Measurements from ENCODE around the gene PRRC2B.
"Not testable (repeated sequence)": the region's sequence is repeated elsewhere in the genome, so short reads cannot be mapped to it uniquely, and the experiment has no call there.

The PRRC2B gene

GRCh38 chr9:131367450-131367849, 26.4 kb upstream of the PRRC2B start:
- 0 out of 2 replicates have a peak, but pooled peaks cover 2% of the 10 kb centered on the region for H3F3A ChIP-seq (ENCODE audit: insufficient read depth, low read length)
- no peaks in the 10 kb centered on the region for H4K20me1 ChIP-seq (ENCODE audit: insufficient read depth, low read length)
- H3K4me1 ChIP-seq (ENCODE audit: low read length) = no peaks in the 10 kb centered on the region
- H3K4me2 ChIP-seq (ENCODE audit: low read depth, low read length) = no peak overlapping the region
- H3K9me3 ChIP-seq (replicated peaks; ENCODE audit: insufficient read depth, low read length) = no peaks in the 10 kb centered on the region
- no peaks in the 10 kb centered on the region for H3K27me3 ChIP-seq (replicated peaks; ENCODE audit: insufficient read depth, low read length)
- no peak overlapping the region for H3K4me3 ChIP-seq (ENCODE audit: low read length)
- no peak overlapping the region for H3K27ac ChIP-seq (ENCODE audit: low read length)
- H2AFZ ChIP-seq (ENCODE audit: low read length) = no peak overlapping the region
- no peaks in the 10 kb centered on the region for H3K36me3 ChIP-seq (replicated peaks; ENCODE audit: insufficient read depth, low read length)
- H3K9ac ChIP-seq (ENCODE audit: low read length) = no peak overlapping the region
- H3K9me2 ChIP-seq (replicated peaks; ENCODE audit: insufficient read depth, low read length) = no peaks in the 10 kb centered on the region
- TF ChIP-seq EZH2 (optimal IDR thresholded peaks at IDR 0.05; ENCODE audit: low read depth, low read length) = no peak
- TF ChIP-seq CTCF (IDR thresholded peaks at IDR 0.05; ENCODE audit: low read length) = no peak
- no peak for TF ChIP-seq EZH2phosphoT487 (IDR thresholded peaks at IDR 0.05; ENCODE audit: low read length)
- DNase-seq = no peak
- no peaks in the 10 kb centered on the region for H3K79me2 ChIP-seq (ENCODE audit: low read length)

- H3K36me3 ChIP-seq (replicated peaks; ENCODE audit: insufficient read depth, low read length) = no peaks in the 10 kb centered on the region
- no peak overlapping the region for H3K27ac ChIP-seq (ENCODE audit: low read length)
- H3K4me1 ChIP-seq (ENCODE audit: low read length) = no peaks in the 10 kb centered on the region
- H3K27me3 ChIP-seq (replicated peaks; ENCODE audit: insufficient read depth, low read length) = no peaks in the 10 kb centered on the region
- H3K79me2 ChIP-seq (ENCODE audit: low read length) = no peaks in the 10 kb centered on the region
- peaks cover 11% of the 10 kb centered on the region; the same call in 1 of the 2 replicates for H3F3A ChIP-seq (ENCODE audit: insufficient read depth, low read length)
- no peak overlapping the region for H3K9ac ChIP-seq (ENCODE audit: low read length)
- H3K9me2 ChIP-seq (replicated peaks; ENCODE audit: insufficient read depth, low read length) = no peaks in the 10 kb centered on the region
- TF ChIP-seq EZH2phosphoT487 (IDR thresholded peaks at IDR 0.05; ENCODE audit: low read length) (no peak), EZH2 (optimal IDR thresholded peaks at IDR 0.05; ENCODE audit: low read depth, low read length) (no peak), CTCF (IDR thresholded peaks at IDR 0.05; ENCODE audit: low read length) (no peak)
- H3K4me2 ChIP-seq (ENCODE audit: low read depth, low read length) = no peak overlapping the region
- H2AFZ ChIP-seq (ENCODE audit: low read length) = no peak overlapping the region
- no peaks in the 10 kb centered on the region for H4K20me1 ChIP-seq (ENCODE audit: insufficient read depth, low read length)
- DNase-seq = no peak
- no peak overlapping the region for H3K4me3 ChIP-seq (ENCODE audit: low read length)
- no peaks in the 10 kb centered on the region for H3K9me3 ChIP-seq (replicated peaks; ENCODE audit: insufficient read depth, low read length)
Measured at GRCh38 chr9:131370638-131371037, 23.2 kb upstream of the PRRC2B start.

GRCh38 chr9:131372599-131372973, 21.3 kb upstream of the PRRC2B start:
- DNase-seq; H4K20me1 ChIP-seq (ENCODE audit: insufficient read depth, low read length); H3K4me1 ChIP-seq (ENCODE audit: low read length); H3K27me3 ChIP-seq (replicated peaks; ENCODE audit: insufficient read depth, low read length); H3K79me2 ChIP-seq (ENCODE audit: low read length); H3K36me3 ChIP-seq (replicated peaks; ENCODE audit: insufficient read depth, low read length); H3K9me2 ChIP-seq (replicated peaks; ENCODE audit: insufficient read depth, low read length); H3K9me3 ChIP-seq (replicated peaks; ENCODE audit: insufficient read depth, low read length): not testable (repeated sequence)
- Histone ChIP-seq H2AFZ (ENCODE audit: low read length) (peak overlapping the region; percentile 75), H3K27ac (ENCODE audit: low read length) (peak overlapping the region; percentile 70; the same call in 1 of the 2 replicates), H3F3A (ENCODE audit: insufficient read depth, low read length) (peaks cover 11% of the 10 kb centered on the region; the same call in 1 of the 2 replicates), H3K9ac (ENCODE audit: low read length) (peak overlapping the region; percentile 45; the same call in 1 of the 2 replicates), H3K4me2 (ENCODE audit: low read depth, low read length) (peak overlapping the region; percentile 78; the same call in 1 of the 2 replicates), H3K4me3 (ENCODE audit: low read length) (peak overlapping the region; percentile 78)

GRCh38 chr9:131374638-131375037, 19.2 kb upstream of the PRRC2B start:
- H3K9ac ChIP-seq (ENCODE audit: low read length); DNase-seq; H3K9me3 ChIP-seq (replicated peaks; ENCODE audit: insufficient read depth, low read length); H3K79me2 ChIP-seq (ENCODE audit: low read length); H3K4me1 ChIP-seq (ENCODE audit: low read length); H3K27ac ChIP-seq (ENCODE audit: low read length); H4K20me1 ChIP-seq (ENCODE audit: insufficient read depth, low read length); H3K9me2 ChIP-seq (replicated peaks; ENCODE audit: insufficient read depth, low read length); H3K36me3 ChIP-seq (replicated peaks; ENCODE audit: insufficient read depth, low read length); H3K27me3 ChIP-seq (replicated peaks; ENCODE audit: insufficient read depth, low read length): not testable (repeated sequence)
- H2AFZ ChIP-seq (ENCODE audit: low read length) = peak overlapping the region; percentile 62; the same call in 1 of the 2 replicates
- peaks cover 11% of the 10 kb centered on the region; the same call in 1 of the 2 replicates for H3F3A ChIP-seq (ENCODE audit: insufficient read depth, low read length)
- H3K4me2 ChIP-seq (ENCODE audit: low read depth, low read length) = peak overlapping the region; percentile 41; the same call in 1 of the 2 replicates
- peak overlapping the region; percentile 78; the same call in 1 of the 2 replicates for H3K4me3 ChIP-seq (ENCODE audit: low read length)
